Gastrocnemius medialis (tissue), 4 donors: Measurements from ENCODE around the gene CLK1. TPM values are rescaled to one million over a fixed set of nuclear protein-coding genes. Genes with fewer than 3 reads are reported as not detected.

Source experiments
- ATAC-seq, 2 donors: fragments of 150-250 bp; one replicate each; pipeline ENCODE4 v1.9.1; 2016
- DNase-seq, 2 donors: peaks; one replicate each; pipeline ENCODE4 v3.0.0-alpha.2; 2019
- H3K27ac ChIP-seq, 4 donors: fragments of 200-600 bp; sonication (generic); 1 replicate in 1 of 4; 2 replicates in 3 of 4; pipeline ENCODE4 v1.5.1; 2016 to 2018; ENCODE audit warnings: mild to moderate bottlenecking in 2 of 4, moderate library complexity in 1 of 4
- H3K27me3 ChIP-seq, 3 donors: fragments of 200-600 bp; sonication (generic) in 2 of 3; 1 replicate in 1 of 3; 2 replicates in 2 of 3; pipeline versions ENCODE4 v1.5.1 to v1.6.0; 2016 to 2019; ENCODE audit warnings: mild to moderate bottlenecking in 1 of 3, moderate library complexity in 1 of 3
- H3K36me3 ChIP-seq, 2 donors: fragments of 200-600 bp; sonication (generic) in 1 of 2; one replicate each; pipeline ENCODE4 v1.5.1; 2017 to 2018
- H3K4me1 ChIP-seq, 2 donors: fragments of 200-600 bp; sonication (generic) in 1 of 2; one replicate each; pipeline ENCODE4 v1.5.1; 2016 to 2017; ENCODE audit warnings: mild to moderate bottlenecking in 2 of 2
- H3K4me3 ChIP-seq, 4 donors: fragments of 200-600 bp; sonication (generic) in 3 of 4; 1 replicate in 1 of 4; 2 replicates in 3 of 4; pipeline ENCODE4 v1.5.1; 2016 to 2019; ENCODE audit warnings: mild to moderate bottlenecking in 2 of 4
- H3K9me3 ChIP-seq, 3 donors: fragments of 200-600 bp; sonication (generic) in 2 of 3; 1 replicate in 1 of 3; 2 replicates in 2 of 3; pipeline ENCODE4 v1.5.1; 2016 to 2019
- POLR2A ChIP-seq, 2 donors: fragments of 450-650 bp; IDR thresholded peaks; one replicate each; pipeline ENCODE4 v1.6.1; 2017; ENCODE audit warnings: antibody characterized with exemption in 2 of 2, mild to moderate bottlenecking in 2 of 2, moderate library complexity in 2 of 2
- in situ Hi-C, 4 donors: fragments of 200-750 bp; cut with MboI; loops; one replicate each; pipeline versions ENCODE4 v1.15.0 to v1.8.0; 2017; ENCODE audit warnings: low sequenced_read_pairs in 4 of 4
- intact Hi-C: fragments of 100-400 bp; cut with DNase I; formaldehyde crosslinking; loops from one replicate; pipeline ENCODE4 v1.15.1; 2023; ENCODE audit warnings: low total_unique reads
- total RNA-seq, 4 donors: library from RNA; depleted of rRNA; stranded (reverse); fragments of >200 nt; gene quantifications; one replicate each; pipeline versions ENCODE4 v1.1.0 to v1.2.3, GENCODE V29; 2016
- TF ChIP-seq, protein P1 (sequence below), 5 experiments: fragments of 450-650 bp in 3 of 5; fragments of 200-600 bp in 2 of 5; sonication (generic) in 2 of 5; IDR thresholded peaks in 4 of 5; conservative IDR thresholded peaks in 1 of 5; 1 replicate in 4 of 5; 2 replicates in 1 of 5; pipeline ENCODE4 v1.5.1; 2016 to 2019; ENCODE audit warnings: antibody characterized with exemption in 5 of 5, mild to moderate bottlenecking in 3 of 5, moderate library complexity in 3 of 5

Gene CLK1
- total RNA-seq, 4 donors from 2014 or later, result 61.6 to 104 (median 85.3) TPM

DNA sequence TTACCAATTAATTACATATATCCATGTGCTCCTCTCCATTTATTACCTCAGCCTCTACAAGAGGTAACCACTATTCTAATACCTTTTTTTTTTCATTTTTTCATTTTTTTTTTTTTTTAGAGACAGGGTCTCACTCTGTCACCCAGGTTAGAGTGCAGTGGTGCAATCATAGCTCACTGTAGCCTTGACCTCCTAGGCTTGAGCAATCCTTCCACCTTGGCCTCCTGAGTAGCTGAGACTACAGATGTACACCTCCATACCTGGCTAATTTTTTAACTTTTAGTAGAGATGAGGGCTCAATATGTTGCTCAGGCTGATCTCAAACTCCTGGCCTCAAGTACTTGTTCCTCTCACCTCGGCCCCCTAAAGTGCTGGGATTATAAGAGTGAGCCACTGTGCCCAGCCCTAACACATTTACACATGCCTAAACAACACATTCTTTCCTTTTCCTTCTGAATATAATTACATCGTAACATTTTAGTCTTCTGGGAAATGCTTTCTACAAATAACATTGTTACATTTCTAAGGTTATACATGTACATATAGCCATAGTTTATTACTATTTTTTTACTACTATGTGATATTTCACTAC, 13.9 kb upstream of the CLK1 start:
- H3K36me3 ChIP-seq, result peaks cover 0 to 67% of the 10 kb centered on the region in 2 donors
- H3K4me1 ChIP-seq, result no peaks in the 10 kb centered on the region
- H3K9me3 ChIP-seq, result no peaks in the 10 kb centered on the region
- no peak for ATAC-seq
- in situ Hi-C loops (no loop called here), intact Hi-C loops (no loop called here)
- no peak for DNase-seq
- no peak overlapping the region for H3K4me3 ChIP-seq
- TF ChIP-seq, protein P1, sequence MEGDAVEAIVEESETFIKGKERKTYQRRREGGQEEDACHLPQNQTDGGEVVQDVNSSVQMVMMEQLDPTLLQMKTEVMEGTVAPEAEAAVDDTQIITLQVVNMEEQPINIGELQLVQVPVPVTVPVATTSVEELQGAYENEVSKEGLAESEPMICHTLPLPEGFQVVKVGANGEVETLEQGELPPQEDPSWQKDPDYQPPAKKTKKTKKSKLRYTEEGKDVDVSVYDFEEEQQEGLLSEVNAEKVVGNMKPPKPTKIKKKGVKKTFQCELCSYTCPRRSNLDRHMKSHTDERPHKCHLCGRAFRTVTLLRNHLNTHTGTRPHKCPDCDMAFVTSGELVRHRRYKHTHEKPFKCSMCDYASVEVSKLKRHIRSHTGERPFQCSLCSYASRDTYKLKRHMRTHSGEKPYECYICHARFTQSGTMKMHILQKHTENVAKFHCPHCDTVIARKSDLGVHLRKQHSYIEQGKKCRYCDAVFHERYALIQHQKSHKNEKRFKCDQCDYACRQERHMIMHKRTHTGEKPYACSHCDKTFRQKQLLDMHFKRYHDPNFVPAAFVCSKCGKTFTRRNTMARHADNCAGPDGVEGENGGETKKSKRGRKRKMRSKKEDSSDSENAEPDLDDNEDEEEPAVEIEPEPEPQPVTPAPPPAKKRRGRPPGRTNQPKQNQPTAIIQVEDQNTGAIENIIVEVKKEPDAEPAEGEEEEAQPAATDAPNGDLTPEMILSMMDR (IDR thresholded peaks at IDR 0.05 in 4 of 5, conservative IDR thresholded peaks at IDR 0.05 in 1 of 5), result no peak
- no peak for TF ChIP-seq POLR2A (IDR thresholded peaks at IDR 0.05)
- no peaks in the 10 kb centered on the region for H3K27me3 ChIP-seq
- H3K27ac ChIP-seq, result no peak overlapping the region

GRCh38 chr2:200877443-200877842, 13.0 kb upstream of the CLK1 start:
- peaks cover 0 to 69% of the 10 kb centered on the region in 2 donors for H3K36me3 ChIP-seq
- in situ Hi-C loops, result no loop called here
- H3K27ac ChIP-seq, result no peak overlapping the region
- H3K27me3 ChIP-seq, result no peaks in the 10 kb centered on the region
- no peak for DNase-seq
- no peaks in the 10 kb centered on the region for H3K9me3 ChIP-seq
- ATAC-seq, result no peak
- no peaks in the 10 kb centered on the region for H3K4me1 ChIP-seq
- intact Hi-C loops, result no loop called here
- TF ChIP-seq, protein P1 (IDR thresholded peaks at IDR 0.05 in 4 of 5, conservative IDR thresholded peaks at IDR 0.05 in 1 of 5), result no peak
- no peak for TF ChIP-seq POLR2A (IDR thresholded peaks at IDR 0.05)
- H3K4me3 ChIP-seq, result no peak overlapping the region

GRCh38 chr2:200873560-200873959, 9.1 kb upstream of the CLK1 start:
- Histone ChIP-seq H3K27ac (no peak overlapping the region), H3K9me3 (no peaks in the 10 kb centered on the region), H3K4me3 (no peak overlapping the region), H3K4me1 (no peaks in the 10 kb centered on the region), H3K36me3 (peaks cover 0 to 40% of the 10 kb centered on the region in 2 donors), H3K27me3 (no peaks in the 10 kb centered on the region)
- ATAC-seq, result no peak
- no peak for DNase-seq
- in situ Hi-C loops (no loop called here), intact Hi-C loops (no loop called here)
- no peak for TF ChIP-seq POLR2A (IDR thresholded peaks at IDR 0.05)
- TF ChIP-seq, protein P1 (IDR thresholded peaks at IDR 0.05 in 4 of 5, conservative IDR thresholded peaks at IDR 0.05 in 1 of 5), result no peak

DNA sequence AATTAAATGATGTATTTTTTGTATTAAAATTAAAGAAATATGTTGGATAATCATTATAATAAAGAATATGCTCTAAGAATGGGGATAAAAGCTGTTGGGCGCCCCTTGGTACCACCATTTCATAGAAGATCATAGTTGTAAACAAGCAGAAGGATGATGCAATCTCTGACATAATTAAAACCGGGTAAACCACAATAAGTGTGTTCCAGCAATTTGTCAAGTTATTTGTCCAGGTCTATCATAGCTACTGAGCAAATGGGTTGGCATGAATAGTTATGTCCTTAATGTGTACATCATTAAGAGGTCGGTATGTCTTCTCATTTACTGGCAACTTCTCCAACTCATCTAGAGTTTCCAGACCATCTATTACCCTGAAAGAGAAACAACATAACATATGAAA, 6.7 kb upstream of the CLK1 start:
- H3K36me3 ChIP-seq, result peaks cover 0 to 33% of the 10 kb centered on the region in 2 donors
- DNase-seq, result no peak
- TF ChIP-seq, protein P1 (IDR thresholded peaks at IDR 0.05 in 4 of 5, conservative IDR thresholded peaks at IDR 0.05 in 1 of 5), result no peak
- TF ChIP-seq POLR2A (IDR thresholded peaks at IDR 0.05), result no peak
- in situ Hi-C loops, result no loop called here
- H3K27me3 ChIP-seq, result no peaks in the 10 kb centered on the region
- no peak overlapping the region for H3K27ac ChIP-seq
- no peak for ATAC-seq
- intact Hi-C loops, result no loop called here
- no peaks in the 10 kb centered on the region for H3K9me3 ChIP-seq
- H3K4me1 ChIP-seq, result peaks cover 0 to 8% of the 10 kb centered on the region in 2 donors
- H3K4me3 ChIP-seq, result no peak overlapping the region
